ENCODE data around the gene PHOSPHO1. TPM values are rescaled to one million over a fixed set of nuclear protein-coding genes. Genes with fewer than 3 reads are reported as not detected.
"Not testable (repeated sequence)": the region's sequence is repeated elsewhere in the genome, so short reads cannot be mapped to it uniquely, and the experiment has no call there.

PHOSPHO1 gene
- total RNA-seq, 5 donors from 2014 or later (not counting 1 experiment from before 2014, with no cell fraction given) = 0.13 TPM; not detected in 4

- WGBS (ENCODE audit: insufficient coverage) = 80% methylated on average over 1 of the region's 5 CpGs
Observed at GRCh38 chr17:49269356-49269755, 38.8 kb upstream of the PHOSPHO1 start.

DNA sequence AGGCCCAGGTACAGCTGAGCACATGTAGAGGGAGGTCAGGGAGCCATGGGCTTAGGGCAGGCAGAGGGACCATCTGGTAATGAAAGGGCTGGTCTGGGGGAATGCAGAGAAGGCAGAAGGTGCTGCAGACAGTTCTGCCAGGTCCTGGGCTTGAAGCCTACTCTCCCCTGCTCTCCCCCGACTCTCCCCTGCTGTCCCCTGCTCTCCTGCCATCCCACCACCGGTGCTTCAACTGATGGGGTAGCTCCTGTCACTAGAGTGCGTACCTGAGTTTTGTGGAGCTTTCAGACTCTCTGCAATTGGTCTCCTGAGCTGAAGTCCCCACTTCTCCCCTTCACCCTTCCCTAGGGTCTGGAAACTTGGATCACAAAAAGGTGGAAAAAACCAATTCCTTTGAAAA lies 37.3 kb upstream of the PHOSPHO1 start:
- ChIA-PET POLR2A (no interaction called here), CTCF (no interaction called here)
- WGBS (ENCODE audit: insufficient coverage) = 77% methylated on average over 3 of the region's 3 CpGs
- no peak for ATAC-seq (replicated peaks in 1 of 4)
- Histone ChIP-seq H3K4me1 (ENCODE audit: control insufficient read depth in 1 of 2, extremely low read depth in 1 of 2, insufficient read depth in 2 of 2, low read length in 2 of 2) (no peaks in the 10 kb centered on the region), H3K27me3 (replicated peaks in 1 of 2; ENCODE audit: control insufficient read depth in 2 of 2, extremely low read depth in 1 of 2, insufficient read depth in 2 of 2, low read length in 1 of 2) (peaks cover 0 to 7% of the 10 kb centered on the region in 2 experiments), H3K27ac (ENCODE audit: low read length) (no peak overlapping the region), H3K9me3 (no peaks in the 10 kb centered on the region), H3K36me3 (ENCODE audit: control insufficient read depth in 2 of 2, extremely low read depth in 1 of 2, insufficient read depth in 1 of 2, low read length in 1 of 2) (no peaks in the 10 kb centered on the region), H3K4me3 (ENCODE audit: control insufficient read depth in 1 of 2, extremely low read depth in 1 of 2, low read length in 1 of 2) (no peak overlapping the region)
- H3K4me1 Mint-ChIP-seq = no peaks in the 10 kb centered on the region
- peaks cover 0 to 11% of the 10 kb centered on the region in 2 donors for H3K27me3 Mint-ChIP-seq
- no peaks in the 10 kb centered on the region for H3K9me3 Mint-ChIP-seq
- H3K4me3 Mint-ChIP-seq = no peak overlapping the region
- DNase-seq = no peak
- no peaks in the 10 kb centered on the region for H3K36me3 Mint-ChIP-seq
- H3K27ac Mint-ChIP-seq = no peak overlapping the region

More at GRCh38 chr17:49269356-49269755, 38.8 kb upstream of the PHOSPHO1 start:
- Histone ChIP-seq H3K4me1 (ENCODE audit: control insufficient read depth in 1 of 2, extremely low read depth in 1 of 2, insufficient read depth in 2 of 2, low read length in 2 of 2) (no peaks in the 10 kb centered on the region), H3K36me3 (ENCODE audit: control insufficient read depth in 2 of 2, extremely low read depth in 1 of 2, insufficient read depth in 1 of 2, low read length in 1 of 2) (no peaks in the 10 kb centered on the region), H3K27me3 (replicated peaks in 1 of 2; ENCODE audit: control insufficient read depth in 2 of 2, extremely low read depth in 1 of 2, insufficient read depth in 2 of 2, low read length in 1 of 2) (peaks cover 0 to 2% of the 10 kb centered on the region in 2 experiments), H3K4me3 (ENCODE audit: control insufficient read depth in 1 of 2, extremely low read depth in 1 of 2, low read length in 1 of 2) (no peak overlapping the region), H3K27ac (ENCODE audit: low read length) (no peak overlapping the region), H3K9me3 (no peaks in the 10 kb centered on the region)
- Mint-ChIP-seq H3K9me3 (no peaks in the 10 kb centered on the region), H3K4me3 (no peak overlapping the region), H3K27me3 (peaks cover 0 to 4% of the 10 kb centered on the region in 2 donors), H3K4me1 (no peaks in the 10 kb centered on the region), H3K27ac (no peak overlapping the region), H3K36me3 (no peaks in the 10 kb centered on the region)
- no peak for ATAC-seq (replicated peaks in 1 of 4)
- DNase-seq = no peak
- CTCF ChIA-PET = no interaction called here
- POLR2A ChIA-PET = no interaction called here

- Mint-ChIP-seq H3K4me1 (peaks cover under 1 to 1% (median 1%) of the 10 kb centered on the region in 3 donors), H3K9me3 (no peaks in the 10 kb centered on the region), H3K27ac (no peak overlapping the region), H3K4me3 (no peak overlapping the region), H3K36me3 (no peaks in the 10 kb centered on the region), H3K27me3 (peaks cover 1 to 11% of the 10 kb centered on the region in 2 donors)
- ChIA-PET CTCF (no interaction called here), POLR2A (no interaction called here)
- WGBS (ENCODE audit: insufficient coverage) = 89% methylated on average over 2 of the region's 2 CpGs
- no peaks in the 10 kb centered on the region for H3K36me3 ChIP-seq (ENCODE audit: control insufficient read depth in 2 of 2, extremely low read depth in 1 of 2, insufficient read depth in 1 of 2, low read length in 1 of 2)
- H3K4me3 ChIP-seq (ENCODE audit: control insufficient read depth in 1 of 2, extremely low read depth in 1 of 2, low read length in 1 of 2) = no peak overlapping the region
- no peaks in the 10 kb centered on the region for H3K4me1 ChIP-seq (ENCODE audit: control insufficient read depth in 1 of 2, extremely low read depth in 1 of 2, insufficient read depth in 2 of 2, low read length in 2 of 2)
- ATAC-seq (replicated peaks in 1 of 4) = no peak
- no peaks in the 10 kb centered on the region for H3K9me3 ChIP-seq
- H3K27ac ChIP-seq (ENCODE audit: low read length) = no peak overlapping the region
- no peak for DNase-seq
- H3K27me3 ChIP-seq (replicated peaks in 1 of 2; ENCODE audit: control insufficient read depth in 2 of 2, extremely low read depth in 1 of 2, insufficient read depth in 2 of 2, low read length in 1 of 2) = peaks cover 0 to 12% of the 10 kb centered on the region in 2 experiments
Observed at GRCh38 chr17:49266233-49266632, 35.6 kb upstream of the PHOSPHO1 start.

GRCh38 chr17:49261540-49261939 lies 31.0 kb upstream of the PHOSPHO1 start:
- H3K27ac Mint-ChIP-seq, POLR2A ChIA-PET, CTCF ChIA-PET: not testable (repeated sequence)

GRCh38 chr17:49260817-49261291 lies 30.3 kb upstream of the PHOSPHO1 start:
- no peak overlapping the region for H3K27ac ChIP-seq (ENCODE audit: low read length)
- no peaks in the 10 kb centered on the region for H3K36me3 Mint-ChIP-seq
- H3K27me3 Mint-ChIP-seq = peaks cover 8 to 11% of the 10 kb centered on the region in 2 donors
- POLR2A ChIA-PET = no interaction called here
- H3K4me1 Mint-ChIP-seq = peaks cover 9 to 11% (median 11%) of the 10 kb centered on the region in 3 donors
- H3K27ac Mint-ChIP-seq = no peak overlapping the region
- DNase-seq (peak in 7 of 35 experiments; percentile 2 to 20 (median 10)), ATAC-seq (replicated peaks in 1 of 4) (peak in 2 of 4 experiments; percentile 4 to 67)
- H3K9me3 Mint-ChIP-seq = no peaks in the 10 kb centered on the region
- WGBS (ENCODE audit: insufficient coverage) = 67% methylated on average over 2 of the region's 11 CpGs
- CTCF ChIA-PET = interaction anchor here in 1 of 2 donors (1.1 kb wide), 1 partner anchor 48 kb away, joined by 4 read pairs; no protein-coding TSS in a partner anchor
- no peaks in the 10 kb centered on the region for H3K9me3 ChIP-seq
- H3K4me1 ChIP-seq (ENCODE audit: control insufficient read depth in 1 of 2, extremely low read depth in 1 of 2, insufficient read depth in 2 of 2, low read length in 2 of 2) = peaks cover 5 to 17% of the 10 kb centered on the region in 2 experiments
- H3K4me3 ChIP-seq (ENCODE audit: control insufficient read depth in 1 of 2, extremely low read depth in 1 of 2, low read length in 1 of 2) = peak overlapping the region; percentile 46 to 73
- peak overlapping the region; percentile 73 to 79 (median 77) for H3K4me3 Mint-ChIP-seq
- H3K27me3 ChIP-seq (replicated peaks in 1 of 2; ENCODE audit: control insufficient read depth in 2 of 2, extremely low read depth in 1 of 2, insufficient read depth in 2 of 2, low read length in 1 of 2) = peaks cover 0 to 33% of the 10 kb centered on the region in 2 experiments
- no peaks in the 10 kb centered on the region for H3K36me3 ChIP-seq (ENCODE audit: control insufficient read depth in 2 of 2, extremely low read depth in 1 of 2, insufficient read depth in 1 of 2, low read length in 1 of 2)

More at GRCh38 chr17:49261540-49261939, 31.0 kb upstream of the PHOSPHO1 start:
- peaks cover 0 to 33% of the 10 kb centered on the region in 2 experiments for H3K27me3 ChIP-seq (replicated peaks in 1 of 2; ENCODE audit: control insufficient read depth in 2 of 2, extremely low read depth in 1 of 2, insufficient read depth in 2 of 2, low read length in 1 of 2)
- ATAC-seq (replicated peaks in 1 of 4); H3K9me3 ChIP-seq; H3K36me3 Mint-ChIP-seq; H3K36me3 ChIP-seq (ENCODE audit: control insufficient read depth in 2 of 2, extremely low read depth in 1 of 2, insufficient read depth in 1 of 2, low read length in 1 of 2); H3K27ac ChIP-seq (ENCODE audit: low read length); DNase-seq; H3K9me3 Mint-ChIP-seq; H3K4me3 ChIP-seq (ENCODE audit: control insufficient read depth in 1 of 2, extremely low read depth in 1 of 2, low read length in 1 of 2): not testable (repeated sequence)
- Mint-ChIP-seq H3K27me3 (peaks cover 8 to 11% of the 10 kb centered on the region in 2 donors), H3K4me3 (peak overlapping the region in 2 of 3 donors; percentile 77 to 79), H3K4me1 (peaks cover 9 to 11% (median 11%) of the 10 kb centered on the region in 3 donors)
- 96% methylated on average over 9 of the region's 9 CpGs for WGBS (ENCODE audit: insufficient coverage)
- peaks cover 5 to 17% of the 10 kb centered on the region in 2 experiments for H3K4me1 ChIP-seq (ENCODE audit: control insufficient read depth in 1 of 2, extremely low read depth in 1 of 2, insufficient read depth in 2 of 2, low read length in 2 of 2)

DNA sequence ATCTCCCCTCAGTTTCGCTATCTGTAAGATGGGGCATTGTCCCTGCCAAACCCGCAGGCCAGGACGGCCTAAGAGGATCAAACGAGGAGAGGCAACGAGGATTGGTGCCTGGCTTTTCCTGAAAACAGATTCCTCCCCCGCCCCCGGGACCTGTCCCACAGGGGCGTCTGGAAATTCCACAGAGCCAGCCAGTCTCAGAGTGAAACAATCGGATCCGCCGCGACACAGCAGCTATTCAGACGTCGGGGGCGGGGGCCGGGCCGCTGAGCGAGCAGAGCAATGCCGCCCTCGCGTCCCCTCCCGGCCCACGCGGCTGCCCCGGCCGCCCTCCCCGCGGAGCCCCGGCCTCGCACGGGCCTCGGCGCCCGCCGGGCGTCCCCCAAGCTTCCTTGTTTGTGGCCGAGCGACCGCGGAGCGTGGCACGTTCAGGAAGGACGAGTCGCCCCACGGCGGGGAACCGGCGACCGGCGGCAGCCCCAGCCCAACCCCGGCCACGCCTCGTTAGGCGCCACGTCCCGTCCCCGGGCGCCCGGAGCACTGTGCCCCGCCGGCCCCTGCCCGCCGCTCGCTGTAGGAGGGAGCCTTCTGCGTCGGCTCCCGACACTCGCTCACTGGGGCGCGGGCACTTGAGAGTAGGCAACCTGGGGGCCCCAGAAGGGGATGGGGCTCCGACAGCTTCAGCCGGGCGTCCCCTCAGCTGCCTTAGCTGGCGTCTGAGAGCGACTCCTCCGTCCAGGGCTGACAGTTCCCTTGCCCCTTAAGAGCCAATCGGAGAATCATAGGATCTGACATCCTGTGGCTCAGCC lies 29.6 kb upstream of the PHOSPHO1 start:
- ATAC-seq (replicated peaks in 1 of 4) (peak; percentile 79 to 85 (median 82)), DNase-seq (peak in 33 of 35 experiments; percentile 6 to 57 (median 29))
- under 1% methylated on average over 77 of the region's 77 CpGs for WGBS (ENCODE audit: insufficient coverage)
- POLR2A ChIA-PET = no interaction called here
- H3K4me1 Mint-ChIP-seq = peaks cover 9 to 11% (median 11%) of the 10 kb centered on the region in 3 donors
- H3K36me3 Mint-ChIP-seq = no peaks in the 10 kb centered on the region
- CTCF ChIA-PET = interaction anchor here (0.5 to 1.1 kb wide), 2 partner anchors 48 to 80 kb away, joined by 4 to 8 read pairs; no protein-coding TSS in a partner anchor
- H3K9me3 Mint-ChIP-seq = no peaks in the 10 kb centered on the region
- Histone ChIP-seq H3K9me3 (no peaks in the 10 kb centered on the region), H3K4me3 (ENCODE audit: control insufficient read depth in 1 of 2, extremely low read depth in 1 of 2, low read length in 1 of 2) (peak overlapping the region; percentile 52 to 73), H3K27me3 (replicated peaks in 1 of 2; ENCODE audit: control insufficient read depth in 2 of 2, extremely low read depth in 1 of 2, insufficient read depth in 2 of 2, low read length in 1 of 2) (peaks cover 0 to 33% of the 10 kb centered on the region in 2 experiments), H3K36me3 (ENCODE audit: control insufficient read depth in 2 of 2, extremely low read depth in 1 of 2, insufficient read depth in 1 of 2, low read length in 1 of 2) (no peaks in the 10 kb centered on the region), H3K4me1 (ENCODE audit: control insufficient read depth in 1 of 2, extremely low read depth in 1 of 2, insufficient read depth in 2 of 2, low read length in 2 of 2) (peaks cover 5 to 17% of the 10 kb centered on the region in 2 experiments), H3K27ac (ENCODE audit: low read length) (no peak overlapping the region)
- peaks cover 8 to 11% of the 10 kb centered on the region in 2 donors for H3K27me3 Mint-ChIP-seq
- H3K4me3 Mint-ChIP-seq = peak overlapping the region; percentile 75 to 81 (median 79)
- H3K27ac Mint-ChIP-seq = no peak overlapping the region

Data from T-cell (primary cell).